HG02981 (cell line): Measurements from ENCODE around the gene UBL4B.
"Not testable (repeated sequence)": the region's sequence is repeated elsewhere in the genome, so short reads cannot be mapped to it uniquely, and the experiment has no call there.

Source experiments
- ATAC-seq: cut with Tn5 transposase; IDR thresholded peaks from one replicate; pipeline ENCODE4 v1.9.1; 2021; ENCODE audit warnings: mild to moderate bottlenecking, moderate library complexity; ENCODE audit not compliant: unreplicated experiment

UBL4B gene

GRCh38 chr1:110112143-110112542 lies at the start of gene UBL4B:
TSS of gene UBL4B (plus strand) at chr1:110112443. CDS start at chr1:110112535, 92 bp downstream.
- ATAC-seq: no peak

- no peak for ATAC-seq
Observed at GRCh38 chr1:110062612-110063011, 49.6 kb upstream of the UBL4B start.

GRCh38 chr1:110063781-110064180 lies 48.5 kb upstream of the UBL4B start:
- ATAC-seq: no peak

GRCh38 chr1:110064576-110065337 lies 47.5 kb upstream of the UBL4B start:
- no peak for ATAC-seq

- no peak for ATAC-seq
Observed at GRCh38 chr1:110065841-110066240, 46.4 kb upstream of the UBL4B start.

- no peak for ATAC-seq
Observed at GRCh38 chr1:110067479-110067892, 44.8 kb upstream of the UBL4B start.

GRCh38 chr1:110067893-110068645 lies 44.2 kb upstream of the UBL4B start:
- no peak for ATAC-seq

- ATAC-seq: no peak
Observed at GRCh38 chr1:110068646-110069403, 43.4 kb upstream of the UBL4B start.

GRCh38 chr1:110069404-110070281 lies 42.6 kb upstream of the UBL4B start:
- no peak for ATAC-seq

GRCh38 chr1:110070282-110070669 lies 42.0 kb upstream of the UBL4B start:
- ATAC-seq: no peak

- ATAC-seq: no peak
Observed at GRCh38 chr1:110070671-110071242, 41.5 kb upstream of the UBL4B start, which contains the start of gene ALX3. TSS of gene ALX3 (minus strand) at chr1:110070672. CDS start at chr1:110070612, 60 bp downstream.

- no peak for ATAC-seq
Observed at GRCh38 chr1:110074166-110074565, 38.1 kb upstream of the UBL4B start.

- ATAC-seq: no peak
Observed at GRCh38 chr1:110076789-110077500, 35.3 kb upstream of the UBL4B start.

- ATAC-seq: not testable (repeated sequence)
Observed at GRCh38 chr1:110079995-110080394, 32.2 kb upstream of the UBL4B start.

- no peak for ATAC-seq
Observed at GRCh38 chr1:110081061-110081460, 31.2 kb upstream of the UBL4B start.

- ATAC-seq: no peak
Observed at GRCh38 chr1:110082477-110082876, 29.8 kb upstream of the UBL4B start.

GRCh38 chr1:110083061-110083865 lies 29.0 kb upstream of the UBL4B start:
- ATAC-seq: no peak

GRCh38 chr1:110083866-110084226 lies 28.4 kb upstream of the UBL4B start:
- no peak for ATAC-seq
